Measurements from ENCODE around the gene CDH20.

Gene CDH20

DNA sequence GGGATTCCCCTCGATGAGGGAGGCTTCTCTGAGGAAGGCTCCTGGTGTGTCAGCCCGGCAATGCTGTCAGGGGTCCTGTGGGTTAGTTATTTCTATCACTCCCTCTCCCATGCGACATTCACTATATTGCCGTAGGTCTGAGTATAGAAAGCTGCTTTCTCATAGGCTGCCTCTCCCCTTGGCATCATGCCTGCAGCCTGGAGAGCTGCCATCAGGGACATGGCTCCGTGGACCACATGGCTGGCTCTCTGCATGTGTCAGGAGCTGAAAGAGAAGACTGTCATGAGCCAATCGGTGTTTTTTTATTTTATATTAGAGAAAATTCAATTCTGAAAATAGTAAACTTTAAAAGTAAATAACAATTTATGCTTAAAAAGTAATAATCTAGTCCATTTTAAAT is 198.0 kb downstream of the CDH20 start:
- DNase-seq (ENCODE audit: low spot score): peak; percentile 14

DNA sequence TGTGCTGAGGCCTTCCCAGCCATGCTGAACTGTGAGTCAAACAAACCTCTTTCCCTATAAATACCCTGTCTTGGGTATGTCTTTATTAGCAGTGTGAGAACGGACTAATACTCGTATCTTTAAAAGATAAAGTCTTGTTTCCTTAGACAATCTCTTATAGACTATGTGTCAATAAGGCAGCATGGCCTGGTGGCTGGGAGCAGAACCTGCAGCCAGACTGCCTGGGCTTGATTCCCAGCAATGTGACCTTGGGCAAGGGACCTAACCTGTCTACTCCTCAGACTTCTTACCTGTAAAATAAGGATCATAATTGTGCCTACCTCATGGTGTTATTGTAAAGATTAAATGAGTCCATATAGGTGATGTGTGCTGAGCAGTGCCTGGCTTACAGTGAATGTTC is 198.7 kb downstream of the CDH20 start:
- DNase-seq (ENCODE audit: low spot score): no peak

DNA sequence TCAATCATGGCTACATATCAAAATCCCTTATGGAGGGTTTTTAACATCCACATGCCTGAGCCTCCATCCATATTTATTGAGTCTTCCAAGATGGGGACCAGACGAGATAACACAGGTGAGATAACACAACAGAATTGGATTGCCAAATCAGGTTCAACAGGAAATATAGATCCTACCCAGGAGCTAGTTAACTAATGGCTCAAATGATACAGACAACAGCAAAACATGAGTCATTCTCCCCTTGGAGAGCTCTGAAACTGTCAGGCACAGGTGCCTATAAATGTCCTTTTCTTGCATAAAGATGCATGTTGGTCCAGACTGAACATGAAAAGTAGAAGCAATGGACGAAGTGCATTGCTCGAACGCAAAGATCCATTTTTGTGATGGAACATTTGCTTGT is 202.2 kb downstream of the CDH20 start:
- no peak for DNase-seq (ENCODE audit: low spot score)

GRCh38 chr18:61541673-61542072 is 208.4 kb downstream of the CDH20 start:
- DNase-seq (ENCODE audit: low spot score): no peak

DNA sequence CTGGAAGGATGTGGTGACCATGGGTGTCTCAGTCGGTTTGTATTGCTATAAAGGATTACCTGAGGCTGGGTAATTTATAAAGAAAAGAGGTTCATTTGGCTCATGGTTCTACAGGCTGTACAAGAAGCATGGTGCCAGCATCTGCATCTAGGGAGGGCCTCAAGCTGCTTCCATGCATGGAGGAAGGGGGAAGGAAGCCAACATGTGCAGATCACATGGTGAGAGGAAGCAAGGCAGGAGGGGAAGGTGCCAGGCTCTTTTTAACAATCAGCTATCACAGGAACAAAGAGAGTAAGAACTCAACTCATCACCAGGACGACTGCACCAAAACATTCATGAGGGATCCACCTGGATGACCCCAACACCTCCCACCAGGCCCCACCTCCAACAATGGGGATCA is 209.4 kb downstream of the CDH20 start:
- DNase-seq (ENCODE audit: low spot score): no peak

- DNase-seq (ENCODE audit: low spot score): no peak
Observed at GRCh38 chr18:61543518-61543917, 210.3 kb downstream of the CDH20 start.

GRCh38 chr18:61544178-61544577 is 210.9 kb downstream of the CDH20 start:
- no peak for DNase-seq (ENCODE audit: low spot score)

- DNase-seq (ENCODE audit: low spot score): no peak
Observed at GRCh38 chr18:61545281-61546245, 212.3 kb downstream of the CDH20 start.

DNA sequence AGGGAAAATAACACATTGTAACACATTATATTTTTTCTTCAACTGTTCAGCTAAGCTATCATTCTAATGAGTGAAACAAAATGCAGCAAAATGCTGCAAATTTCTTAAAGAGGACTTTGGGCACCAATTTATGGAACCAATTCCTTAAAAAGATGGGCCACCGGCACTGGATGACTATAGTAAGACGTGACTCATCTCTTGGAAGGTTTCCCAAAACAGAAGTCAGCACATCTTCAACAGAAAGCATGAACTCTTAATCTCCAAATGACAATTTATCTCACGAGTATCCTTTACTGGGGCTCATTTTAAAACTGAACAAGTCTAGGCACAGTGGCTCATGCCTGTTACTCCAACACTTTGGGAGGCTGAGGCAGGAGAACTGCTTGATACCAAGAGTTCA is 213.4 kb downstream of the CDH20 start:
- peak; percentile 66 for DNase-seq (ENCODE audit: low spot score)

DNA sequence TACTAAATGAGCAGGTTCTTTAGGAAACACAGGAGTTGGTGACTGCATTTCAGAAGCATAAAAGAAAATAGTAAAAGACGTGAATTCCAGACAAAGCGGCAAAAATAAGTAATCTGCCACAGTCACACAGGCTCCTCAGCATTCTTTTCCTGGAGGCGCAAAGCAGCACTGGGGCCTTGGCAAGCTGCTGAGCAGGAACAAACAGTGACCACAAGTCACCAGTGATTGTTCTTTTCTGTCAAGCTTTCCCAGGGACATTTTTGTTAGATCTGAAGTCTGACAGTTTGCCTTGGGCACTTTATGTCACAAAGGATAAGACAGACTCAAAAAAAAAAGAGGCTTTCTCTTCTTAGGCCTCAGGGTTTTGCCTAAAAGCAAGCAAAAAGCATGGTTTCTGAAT is 216.2 kb downstream of the CDH20 start:
- no peak for DNase-seq (ENCODE audit: low spot score)

DNA sequence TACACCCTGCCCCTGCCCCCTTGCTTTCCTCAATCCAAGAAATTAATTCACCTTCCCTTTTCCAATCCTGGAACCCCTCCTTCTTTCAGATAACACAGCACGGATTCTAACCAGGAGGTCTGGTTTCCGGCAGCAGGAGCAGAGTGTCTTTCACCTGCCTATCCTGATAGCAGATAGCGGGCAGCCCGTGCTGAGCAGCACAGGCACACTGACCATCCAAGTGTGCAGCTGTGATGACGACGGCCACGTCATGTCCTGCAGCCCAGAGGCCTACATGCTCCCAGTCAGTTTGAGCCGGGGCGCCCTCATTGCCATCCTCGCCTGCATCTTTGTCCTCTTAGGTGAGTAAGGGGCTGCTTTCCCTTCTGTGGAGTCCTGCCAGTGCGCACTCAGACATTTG is 216.7 kb downstream of the CDH20 start:
- no peak for DNase-seq (ENCODE audit: low spot score)

GRCh38 chr18:61551586-61551985 is 218.4 kb downstream of the CDH20 start:
- DNase-seq (ENCODE audit: low spot score): peak; percentile 65

GRCh38 chr18:61553045-61553659 is 219.9 kb downstream of the CDH20 start:
- DNase-seq (ENCODE audit: low spot score): peak; percentile 16

GRCh38 chr18:61554117-61554776 is 221.0 kb downstream of the CDH20 start:
- DNase-seq (ENCODE audit: low spot score): no peak

DNA sequence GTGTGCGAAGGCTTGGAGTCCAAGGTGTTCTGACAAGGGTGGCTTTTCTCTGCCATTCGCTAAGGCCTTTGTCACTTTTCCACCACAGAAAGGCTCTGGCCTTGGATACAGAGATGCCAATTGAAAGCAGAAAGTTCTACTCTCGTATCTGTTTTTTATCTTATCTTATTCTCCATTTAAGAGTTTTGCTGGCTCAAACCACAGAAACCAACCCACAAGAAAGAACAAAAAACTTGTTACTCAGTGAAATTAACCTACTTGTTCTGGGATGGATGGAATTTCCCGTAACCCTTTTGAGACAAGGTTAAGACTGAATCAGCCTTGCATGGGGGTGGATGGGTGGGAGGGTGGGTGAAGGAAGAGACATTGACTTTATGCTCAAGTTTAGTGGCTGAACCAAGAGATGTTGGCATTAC is 221.7 kb downstream of the CDH20 start:
- DNase-seq (ENCODE audit: low spot score): no peak

GRCh38 chr18:61556316-61556715 is 223.1 kb downstream of the CDH20 start:
- DNase-seq (ENCODE audit: low spot score): no peak

GRCh38 chr18:61556862-61557261 is 223.6 kb downstream of the CDH20 start:
- DNase-seq (ENCODE audit: low spot score): no peak

GRCh38 chr18:61569176-61569892 is 236.1 kb downstream of the CDH20 start:
- no peak for DNase-seq (ENCODE audit: low spot score)

DNA sequence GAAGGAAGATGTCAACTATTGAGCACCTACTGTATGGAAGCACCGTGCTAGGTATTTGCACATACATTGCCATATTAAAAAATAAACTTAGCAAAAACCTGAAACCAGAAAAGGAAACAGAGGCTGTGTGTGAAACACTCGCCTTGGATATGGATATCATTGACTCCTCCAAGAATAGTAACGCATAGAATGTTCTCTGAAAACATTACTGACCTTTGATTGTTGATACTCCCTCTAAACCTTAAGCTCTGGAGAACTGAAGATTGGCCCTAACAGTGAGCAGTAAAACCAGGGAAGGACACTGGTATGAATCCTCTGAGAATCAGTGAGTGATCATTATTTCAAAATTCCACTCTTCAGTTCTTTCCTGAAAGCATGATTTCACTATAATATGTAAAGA is 236.8 kb downstream of the CDH20 start:
- no peak for DNase-seq (ENCODE audit: low spot score)

GRCh38 chr18:61572084-61572655 is 238.9 kb downstream of the CDH20 start:
- DNase-seq (ENCODE audit: low spot score): no peak

DNA sequence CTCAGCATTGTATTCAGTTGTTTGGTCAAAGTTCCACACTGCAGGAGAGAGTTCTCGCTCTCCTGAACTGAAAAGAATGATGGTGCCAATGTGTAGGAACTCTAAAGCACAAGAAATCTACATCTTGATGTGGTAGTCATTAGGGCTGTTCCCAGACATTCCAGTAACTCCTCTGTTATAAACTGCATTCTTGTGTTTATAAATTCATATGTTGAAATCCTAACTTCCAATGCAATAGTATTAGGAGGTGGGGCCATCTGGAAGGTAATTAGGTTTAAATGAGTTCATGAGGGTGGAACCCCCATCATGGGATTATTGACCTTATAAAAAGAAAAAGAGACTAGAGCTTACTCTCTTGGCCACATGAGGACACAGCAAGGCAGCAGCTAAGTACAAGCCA is 239.6 kb downstream of the CDH20 start:
- DNase-seq (ENCODE audit: low spot score): no peak

DNA sequence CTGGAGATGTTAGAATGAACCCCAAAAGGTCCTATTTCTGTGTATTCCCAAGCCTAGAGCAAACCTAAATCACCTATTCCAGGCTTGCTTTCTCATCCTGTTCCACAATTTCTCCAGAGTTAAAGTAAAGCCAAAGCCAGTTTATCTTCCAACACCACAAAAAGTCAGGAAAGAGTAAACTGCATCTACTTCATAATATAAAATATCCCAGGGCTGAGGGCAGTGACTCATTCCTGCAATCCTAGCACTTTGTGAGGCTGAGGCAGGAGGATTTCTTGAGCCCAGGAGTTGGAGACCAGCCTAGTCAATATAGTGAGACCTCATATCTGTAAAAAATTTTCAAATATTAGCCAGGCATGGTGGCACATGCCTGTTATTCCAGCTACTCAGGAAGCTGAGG is 241.4 kb downstream of the CDH20 start:
- no peak for DNase-seq (ENCODE audit: low spot score)
